SIG-M5 (cell line): ENCODE results near the gene FNTB.

Source experiments
- DNase-seq: peaks from one replicate; lab custom pipeline; 2025; lab: John Stamatoyannopoulos, UW

FNTB gene

GRCh38 chr14:64983439-64984310, 3.0 kb upstream of the FNTB start:
- no peak for DNase-seq

DNA sequence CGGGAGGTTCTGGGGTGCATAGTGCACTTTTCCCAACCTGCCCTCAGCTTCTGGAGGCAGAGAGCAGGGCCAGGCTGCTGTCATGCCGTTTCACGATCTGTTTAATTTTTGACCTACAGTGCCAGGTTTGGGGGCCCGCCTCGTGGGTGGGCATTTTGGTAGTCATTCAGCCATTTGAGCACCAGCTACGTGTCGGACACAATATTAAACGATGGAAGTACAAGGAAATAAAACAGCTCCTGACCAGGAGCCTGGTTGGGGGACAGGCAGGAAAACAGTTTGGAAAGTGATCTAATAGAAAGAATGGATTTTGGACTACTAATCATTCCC, 708 bp downstream of the FNTB start:
- no peak for DNase-seq

DNA sequence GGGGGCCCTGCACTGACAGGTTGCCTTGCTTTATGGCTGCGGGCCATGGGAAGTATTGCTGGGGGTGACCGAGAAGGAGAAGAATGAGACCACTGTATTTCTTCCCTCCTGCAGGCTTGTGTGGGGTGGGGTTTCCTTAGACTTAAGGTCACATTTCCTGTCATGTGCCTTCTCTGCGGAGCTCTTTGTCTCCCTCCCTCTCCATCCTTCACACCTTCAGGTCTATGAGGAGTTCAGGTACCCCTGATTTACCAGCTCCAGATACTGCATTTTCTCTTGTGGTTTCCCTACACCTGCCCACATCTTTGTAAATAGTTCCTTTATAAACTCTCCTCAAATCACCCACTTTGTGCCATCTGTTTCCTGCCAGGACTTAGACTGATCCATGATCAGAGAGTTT, 3.6 kb downstream of the FNTB start:
- DNase-seq, result no peak

DNA sequence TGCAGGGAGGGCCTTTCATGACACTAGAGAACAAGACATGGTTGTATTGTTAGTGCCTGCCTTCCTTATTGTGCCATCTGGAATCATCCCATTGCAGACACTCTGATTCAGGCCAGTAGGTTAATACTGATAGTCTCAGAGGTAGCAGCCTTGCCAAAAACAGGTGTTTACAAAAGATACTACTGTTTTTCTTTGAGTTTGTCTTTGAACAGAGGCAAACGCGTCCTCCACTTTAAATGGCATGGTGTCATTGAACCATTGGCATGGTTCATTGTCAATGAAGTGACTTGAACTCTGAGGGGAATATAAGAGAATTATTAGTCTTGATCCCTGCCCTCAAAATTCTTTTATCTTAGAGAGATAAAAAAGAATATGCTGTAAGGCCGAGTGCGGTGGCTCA, 4.2 kb downstream of the FNTB start:
- DNase-seq, result no peak

- DNase-seq, result no peak
These were observed 5.7 kb downstream of the FNTB start for GRCh38 chr14:64992328-64992885.

GRCh38 chr14:64993266-64993930, 6.7 kb downstream of the FNTB start:
- DNase-seq, result no peak

- DNase-seq, result no peak
These were observed 7.8 kb downstream of the FNTB start for GRCh38 chr14:64994540-64994939.

- DNase-seq, result no peak
These were observed 8.6 kb downstream of the FNTB start for GRCh38 chr14:64995291-64995690.

DNA sequence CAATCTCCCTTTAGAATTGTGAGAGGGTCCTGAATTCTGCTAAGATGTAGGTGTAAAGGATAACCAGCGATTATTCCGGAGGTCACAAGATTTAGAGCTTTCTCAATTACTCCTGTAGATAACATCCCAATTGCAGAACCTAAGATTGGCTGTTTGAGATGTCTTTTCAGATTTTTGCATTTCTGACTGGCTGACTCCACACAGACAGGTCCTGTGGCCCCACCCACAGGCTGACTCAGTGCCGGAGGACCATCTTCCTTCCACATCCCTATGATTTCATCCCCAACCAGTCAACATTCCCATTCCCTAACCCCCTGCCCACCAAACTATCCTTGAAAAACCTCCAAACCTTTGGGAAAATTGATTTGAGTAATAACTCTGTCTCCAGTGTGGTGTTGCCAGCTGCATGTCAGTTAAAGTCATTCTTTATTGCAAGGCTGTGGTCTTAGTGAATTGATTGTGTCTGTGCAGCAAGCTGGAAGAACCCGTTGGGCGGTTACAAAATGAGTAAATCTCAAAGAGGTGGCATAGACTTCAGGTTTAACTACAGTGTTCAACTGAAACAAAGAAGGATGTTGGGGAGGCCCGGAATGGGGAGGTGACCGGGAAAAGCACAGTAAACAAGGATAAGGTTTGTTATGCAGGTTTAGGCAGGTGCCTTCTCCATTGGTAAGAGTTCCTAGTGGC, 10.6 kb downstream of the FNTB start:
- no peak for DNase-seq

- no peak for DNase-seq
These were observed 11.8 kb downstream of the FNTB start for GRCh38 chr14:64998455-64998931.

DNA sequence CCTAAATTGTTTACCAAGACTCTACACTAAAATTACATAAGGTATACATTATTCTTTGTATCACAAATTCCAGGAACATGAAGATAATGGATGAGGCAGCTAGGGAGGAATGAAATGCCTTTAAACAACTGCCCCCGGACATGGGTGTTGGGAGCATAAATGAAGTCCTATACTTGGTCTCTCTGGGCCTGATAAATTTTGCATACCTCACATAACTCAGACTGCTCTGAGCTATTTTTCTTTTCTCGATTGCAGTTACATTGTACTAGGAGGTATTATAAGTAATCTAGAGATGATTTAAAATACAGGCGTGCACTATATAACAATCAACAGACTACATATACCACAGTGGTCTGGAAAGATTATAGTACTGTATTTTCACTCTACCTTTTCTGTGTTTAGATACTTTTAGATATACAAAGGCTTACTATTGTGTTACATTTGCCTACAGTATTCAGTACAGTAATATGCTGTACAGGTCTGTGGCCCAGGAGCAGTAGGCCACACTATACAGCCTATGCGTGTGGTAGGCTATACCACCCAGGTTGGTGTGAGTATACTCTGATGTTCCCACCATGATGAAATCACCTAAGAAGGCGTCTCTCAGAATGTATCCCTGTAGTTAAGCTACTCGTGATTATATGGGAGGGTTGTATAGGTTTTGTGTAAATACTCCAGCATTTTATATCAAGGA, 14.3 kb downstream of the FNTB start:
- DNase-seq, result no peak

DNA sequence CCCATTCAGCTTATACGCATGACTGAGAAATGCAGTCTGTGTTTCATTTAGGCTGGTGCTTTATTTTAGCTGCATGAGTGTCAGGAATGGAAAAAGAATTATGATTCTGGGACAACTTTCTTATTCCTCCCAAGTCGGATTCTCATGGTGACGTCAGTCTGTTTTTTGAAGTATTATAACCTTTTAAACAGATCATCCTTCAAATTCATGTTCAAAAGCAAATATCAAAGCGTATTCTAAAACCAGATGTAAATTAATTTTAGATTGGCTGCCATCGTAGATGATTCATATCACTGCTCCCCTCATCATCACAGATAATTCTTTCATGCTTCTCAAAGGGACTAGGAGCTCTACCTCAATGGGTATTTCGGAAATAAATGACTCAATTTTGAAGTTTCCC, 15.0 kb downstream of the FNTB start:
- no peak for DNase-seq

- no peak for DNase-seq
These were observed 16.0 kb downstream of the FNTB start for GRCh38 chr14:65002586-65003210.

- DNase-seq, result no peak
These were observed 16.7 kb downstream of the FNTB start for GRCh38 chr14:65003394-65003793.

GRCh38 chr14:65006261-65006721, 19.6 kb downstream of the FNTB start:
- DNase-seq, result no peak

- no peak for DNase-seq
These were observed 20.5 kb downstream of the FNTB start for GRCh38 chr14:65007202-65007601.

DNA sequence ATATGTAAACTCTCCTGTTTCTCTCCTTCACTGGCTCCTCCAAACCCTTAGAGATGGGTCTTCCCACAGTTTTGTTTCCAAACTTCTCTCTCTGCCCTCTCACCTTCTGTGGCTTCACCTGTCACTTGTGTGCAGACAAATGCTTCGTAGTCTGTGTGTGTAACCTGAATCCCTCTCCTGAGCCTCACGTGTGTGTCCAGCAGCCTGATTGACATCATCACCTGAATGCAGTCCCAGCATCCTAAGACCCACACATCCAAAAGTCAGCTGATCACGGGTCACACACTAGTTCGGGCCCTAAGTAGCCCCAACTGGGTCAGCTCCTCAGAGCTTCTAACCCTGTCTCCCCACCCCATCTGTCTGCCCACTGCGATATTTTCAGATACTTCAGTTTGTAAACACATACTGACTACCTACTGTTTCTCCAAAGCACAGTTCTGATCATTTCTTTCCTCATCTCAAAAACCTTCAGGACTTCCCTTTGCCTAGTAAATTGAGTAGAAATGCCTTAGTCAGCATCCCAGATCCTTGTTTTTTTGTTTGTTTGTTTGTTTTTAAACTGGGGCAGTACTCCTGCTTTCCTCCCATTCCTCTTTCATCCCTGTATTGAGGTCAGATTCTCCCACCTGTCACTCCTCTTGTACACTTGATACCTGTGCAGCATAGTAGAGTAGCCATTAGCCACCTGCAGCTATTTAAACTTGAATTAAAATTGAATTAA, 23.7 kb downstream of the FNTB start:
- no peak for DNase-seq

- no peak for DNase-seq
These were observed 24.8 kb downstream of the FNTB start for GRCh38 chr14:65011538-65011937.

- DNase-seq, result no peak
These were observed 25.7 kb downstream of the FNTB start for GRCh38 chr14:65012353-65012752.

DNA sequence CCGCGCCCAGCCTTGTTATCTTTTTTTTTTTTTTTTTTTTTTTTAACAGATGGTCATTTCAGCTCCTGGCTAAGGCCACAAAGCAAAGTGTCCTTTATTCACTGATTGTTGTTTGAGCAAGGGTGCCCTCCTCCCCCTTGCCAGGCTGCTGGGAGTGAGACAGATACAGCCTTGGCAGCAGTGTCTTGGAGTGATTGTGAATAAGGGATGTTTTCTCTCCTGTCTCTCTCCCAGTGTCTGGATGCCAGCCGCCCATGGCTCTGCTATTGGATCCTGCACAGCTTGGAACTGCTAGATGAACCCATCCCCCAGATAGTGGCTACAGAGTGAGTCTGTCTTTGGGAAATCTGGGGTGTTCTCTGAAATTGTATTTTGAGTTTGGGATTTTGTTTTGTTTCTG, 28.7 kb downstream of the FNTB start:
- no peak for DNase-seq

DNA sequence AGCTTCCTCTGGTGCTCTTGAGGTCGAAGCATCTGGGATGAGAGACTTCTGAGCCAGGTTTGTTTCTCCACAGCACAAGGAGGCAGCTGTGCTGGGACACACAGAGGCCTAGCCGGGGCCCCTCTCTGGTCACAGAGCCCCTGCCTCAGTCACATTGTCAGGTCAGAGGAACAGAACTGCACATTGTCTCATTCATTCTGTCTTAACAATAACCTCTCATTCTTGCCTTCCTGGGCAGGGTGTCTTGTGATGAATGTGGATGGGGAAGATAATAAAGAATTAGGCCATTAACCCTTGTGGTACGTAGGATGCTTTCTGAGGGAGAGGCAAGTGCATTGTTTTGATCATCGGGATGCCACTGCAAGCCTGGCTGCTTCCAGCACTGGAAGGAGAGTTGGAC, 29.8 kb downstream of the FNTB start:
- no peak for DNase-seq
